NB4 (cell line): ENCODE measurements around the gene ZNF236.

Experiments used
- CTCF ChIP-seq: IDR thresholded peaks from one replicate; pipeline ENCODE4 v1.5.1; 2012; ENCODE audit warnings: low read depth, low read length
- POLR2A ChIP-seq: IDR thresholded peaks from 2 replicates; pipeline ENCODE4 v1.6.1; 2011; ENCODE audit warnings: mild to moderate bottlenecking; ENCODE audit not compliant: insufficient read length; ENCODE audit errors: extremely low read depth

- TF ChIP-seq POLR2A = no peak
- no peak for TF ChIP-seq CTCF
These were observed 121.4 kb downstream of the ZNF236 start for GRCh38 chr18:76943542-76944339.
